HG03095 (cell line): ENCODE data around the gene RPA1.
"Not testable (repeated sequence)": the region's sequence is repeated elsewhere in the genome, so short reads cannot be mapped to it uniquely, and the experiment has no call there.

ENCODE experiments used
- ATAC-seq: cut with Tn5 transposase; IDR thresholded peaks from one replicate; pipeline ENCODE4 v1.9.1; 2021; ENCODE audit warnings: moderate library complexity; ENCODE audit not compliant: unreplicated experiment

Gene RPA1

GRCh38 chr17:1810450-1811103 lies 19.2 kb upstream of the RPA1 start:
- ATAC-seq = no peak

GRCh38 chr17:1813088-1813487 lies 16.7 kb upstream of the RPA1 start:
- ATAC-seq = no peak

- ATAC-seq = no peak
Observed at GRCh38 chr17:1820528-1821252, 9.1 kb upstream of the RPA1 start.

- ATAC-seq = no peak
Observed at GRCh38 chr17:1829216-1829591, 601 bp upstream of the RPA1 start.

DNA sequence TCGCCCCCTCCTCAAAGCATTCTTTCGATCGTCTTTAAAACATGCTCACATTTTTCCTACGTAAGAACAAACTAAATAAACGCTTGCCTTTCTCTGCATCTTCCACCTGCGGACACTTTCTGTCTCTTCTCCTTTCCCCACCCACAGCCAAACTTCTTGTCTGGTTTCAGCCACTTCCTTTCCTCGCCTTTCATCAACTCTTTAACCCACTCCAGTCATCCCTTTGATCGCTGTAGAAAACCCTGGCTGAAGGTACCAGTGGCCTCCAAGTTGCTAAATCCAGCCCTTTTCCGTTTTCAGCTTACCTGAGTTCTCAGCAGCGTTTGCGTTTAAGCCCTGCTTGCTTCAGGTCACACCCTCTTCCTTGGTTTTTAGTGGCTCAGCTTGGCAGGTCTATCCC lies 483 bp downstream of the RPA1 start:
- no peak for ATAC-seq

DNA sequence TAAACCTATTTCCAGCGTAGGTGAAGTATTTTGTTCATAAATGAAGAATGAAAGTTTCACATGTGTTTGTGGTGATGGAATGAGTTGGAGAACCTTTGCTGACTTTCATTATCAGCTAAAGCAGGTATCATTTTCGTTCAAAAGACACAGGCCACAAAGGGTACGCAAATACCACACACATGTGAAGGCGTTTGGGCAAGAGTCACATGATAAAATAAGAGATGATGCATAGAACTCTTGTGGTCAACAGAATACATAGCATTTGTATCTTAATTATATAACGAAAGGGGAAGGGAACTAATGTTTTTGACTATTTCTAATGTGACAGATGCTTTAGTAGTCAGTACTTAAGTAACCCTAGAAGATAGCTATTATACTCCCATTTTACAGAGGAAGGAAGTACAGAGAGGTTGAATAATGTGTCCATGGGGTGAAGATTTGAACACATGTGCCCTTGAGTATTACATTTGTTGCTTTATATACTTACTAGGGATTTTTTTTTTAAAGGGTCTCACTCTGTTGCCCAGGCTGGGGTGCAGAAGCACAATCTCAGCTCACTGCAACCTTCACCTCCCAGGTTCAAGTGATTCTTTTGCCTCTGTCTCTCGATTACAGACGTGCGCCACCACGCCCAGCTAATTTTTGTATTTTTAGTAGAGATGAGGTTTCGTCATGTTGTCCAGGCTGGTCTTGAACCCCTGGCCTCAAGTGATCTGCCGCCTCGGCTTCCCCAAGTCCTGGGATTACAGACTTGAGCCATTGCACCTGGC lies 4.8 kb downstream of the RPA1 start:
- ATAC-seq = peak; percentile 40

GRCh38 chr17:1839516-1839915 lies 9.7 kb downstream of the RPA1 start:
- no peak for ATAC-seq

- no peak for ATAC-seq
Observed at GRCh38 chr17:1843947-1844346, 14.1 kb downstream of the RPA1 start.

- no peak for ATAC-seq
Observed at GRCh38 chr17:1847191-1847590, 17.4 kb downstream of the RPA1 start.

- ATAC-seq = no peak
Observed at GRCh38 chr17:1852327-1852726, 22.5 kb downstream of the RPA1 start.

DNA sequence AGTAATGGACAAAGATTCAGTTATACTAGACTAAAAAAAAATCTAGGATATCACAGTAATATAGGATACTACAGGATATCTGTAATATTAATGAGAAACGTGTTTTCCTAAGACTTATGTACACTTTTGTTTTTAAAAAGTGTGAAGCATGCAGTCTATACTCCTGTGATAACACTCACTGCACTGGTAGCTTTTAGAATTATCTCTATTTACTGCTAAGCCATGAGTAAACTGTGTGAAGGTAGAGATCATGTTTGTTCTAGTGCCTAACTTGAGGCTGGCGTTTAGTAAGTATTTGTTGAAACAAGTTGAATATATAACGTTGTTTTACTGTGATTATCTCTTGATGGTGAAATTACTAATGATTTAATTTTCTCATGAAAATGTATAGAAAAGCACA lies 23.9 kb downstream of the RPA1 start:
- no peak for ATAC-seq

DNA sequence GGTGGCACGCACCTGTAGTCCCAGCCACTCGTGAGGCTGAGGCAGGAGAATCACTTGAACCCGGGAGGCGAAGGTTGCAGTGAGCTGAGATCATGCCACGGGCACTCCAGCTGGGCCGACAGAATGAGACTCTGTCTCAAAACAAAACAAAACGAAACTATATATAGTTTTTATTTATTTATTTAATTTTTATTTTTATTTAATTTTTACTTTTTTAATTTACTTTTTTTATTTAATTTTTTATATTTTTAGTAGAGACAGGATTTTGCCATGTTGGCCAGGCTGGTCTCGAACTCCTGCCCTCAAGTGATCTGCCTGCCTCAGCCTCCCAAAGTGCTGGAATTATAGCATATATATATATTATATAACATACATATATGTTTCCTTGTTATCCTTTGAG lies 26.7 kb downstream of the RPA1 start:
- ATAC-seq = not testable (repeated sequence)

DNA sequence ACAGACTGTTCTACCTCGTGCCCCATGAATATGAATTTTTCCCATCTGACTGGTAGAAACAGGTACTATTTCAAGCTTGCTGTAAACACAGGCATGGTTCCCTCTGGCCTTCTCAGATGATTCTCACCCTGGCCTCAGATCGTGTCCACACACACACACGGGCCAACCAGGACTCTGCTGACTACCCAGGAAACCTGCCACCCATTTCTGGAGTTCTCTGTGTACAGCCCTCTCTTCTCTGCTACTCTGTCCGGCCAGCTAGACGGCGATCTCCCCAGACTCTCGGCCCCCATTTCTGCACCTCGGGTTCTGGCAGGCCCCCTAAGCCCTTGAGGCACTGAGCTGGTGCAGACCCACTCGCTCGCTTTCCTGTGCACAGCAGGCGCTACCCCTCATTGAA lies 31.2 kb downstream of the RPA1 start:
- no peak for ATAC-seq

DNA sequence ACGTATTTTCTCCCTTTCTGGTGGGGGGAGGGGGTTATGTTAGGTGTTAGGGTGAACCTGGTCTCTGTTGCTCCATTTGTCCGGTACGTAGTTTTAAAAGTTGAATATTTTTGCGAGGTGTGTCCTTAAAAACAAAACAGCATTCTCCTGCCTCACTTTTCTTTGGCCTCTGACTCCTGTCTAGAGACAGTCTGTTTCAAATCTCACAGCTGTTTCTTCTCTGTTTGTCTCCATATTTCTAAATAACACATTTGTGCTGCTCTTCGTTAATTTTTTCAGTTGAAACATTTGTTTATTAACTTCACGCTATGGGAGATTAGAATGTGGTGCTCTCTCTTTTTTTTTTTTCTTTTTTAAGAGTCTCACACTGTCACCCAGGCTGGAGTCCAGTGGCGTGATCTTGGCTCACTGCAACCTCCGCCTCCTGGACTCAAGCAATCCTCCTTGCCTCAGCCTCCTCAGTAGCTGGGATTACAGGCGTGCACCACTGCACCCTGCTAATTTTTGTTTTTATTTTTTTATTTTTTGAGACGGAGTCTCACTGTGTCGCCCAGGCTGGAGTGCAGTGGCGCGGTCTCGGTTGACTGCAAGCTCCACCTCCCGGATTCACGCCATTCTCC lies 31.7 kb downstream of the RPA1 start:
- no peak for ATAC-seq

DNA sequence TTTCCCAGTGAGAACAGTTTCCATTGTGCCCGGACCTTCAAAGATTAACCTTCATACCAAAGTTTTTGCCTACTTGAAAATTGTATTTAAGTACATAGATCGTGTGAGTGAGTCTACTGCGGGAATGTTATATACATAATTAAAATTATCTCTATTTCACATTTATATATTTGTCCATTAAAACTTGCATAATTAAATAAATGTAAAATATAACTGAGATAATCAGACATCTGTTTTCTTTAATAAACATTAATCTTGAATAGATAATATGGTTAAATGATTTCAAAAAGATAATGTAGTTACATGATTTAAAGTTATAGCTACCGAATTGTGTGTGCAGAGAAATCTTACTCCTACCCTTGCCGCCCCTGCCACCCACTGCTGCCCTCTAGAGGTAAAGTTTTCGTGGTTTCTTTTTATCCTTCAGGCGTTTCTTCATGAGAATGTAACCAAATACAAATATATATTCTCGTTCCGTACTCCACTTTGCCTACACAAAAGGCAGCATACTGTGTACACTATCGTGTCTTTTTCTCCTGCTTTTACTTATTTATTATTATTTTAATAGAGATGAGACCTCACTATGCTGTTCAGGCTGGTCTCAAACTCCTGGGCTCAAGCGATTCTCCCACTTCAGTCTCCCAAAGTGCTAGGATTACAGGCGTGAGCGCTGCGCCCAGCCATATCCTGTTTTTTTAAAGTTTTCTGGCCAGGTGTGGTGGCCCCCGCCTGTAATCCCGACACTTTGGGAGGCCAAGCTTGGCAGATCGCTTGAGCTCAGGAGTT lies 35.6 kb downstream of the RPA1 start:
- ATAC-seq = no peak

GRCh38 chr17:1867307-1867706 lies 37.5 kb downstream of the RPA1 start:
- no peak for ATAC-seq

DNA sequence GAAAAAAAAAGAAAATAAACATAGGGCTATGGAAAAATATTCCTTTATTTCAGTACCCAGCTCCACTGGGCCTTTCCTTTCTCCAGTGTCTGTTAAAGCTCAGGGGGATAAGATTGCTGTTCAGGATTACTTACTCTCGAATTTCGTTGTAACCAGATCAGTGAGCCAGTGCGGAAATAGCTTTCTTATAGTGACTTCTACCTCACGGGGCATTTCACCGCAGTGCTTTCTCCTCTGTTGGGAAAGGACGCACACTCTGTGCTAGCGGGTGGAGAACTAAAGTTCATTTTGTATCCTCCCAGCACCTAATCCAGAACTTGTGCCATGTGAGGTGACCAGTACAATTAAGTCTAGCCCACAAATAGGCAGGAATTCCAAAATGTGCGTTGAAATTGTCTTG lies 38.3 kb downstream of the RPA1 start:
- no peak for ATAC-seq

DNA sequence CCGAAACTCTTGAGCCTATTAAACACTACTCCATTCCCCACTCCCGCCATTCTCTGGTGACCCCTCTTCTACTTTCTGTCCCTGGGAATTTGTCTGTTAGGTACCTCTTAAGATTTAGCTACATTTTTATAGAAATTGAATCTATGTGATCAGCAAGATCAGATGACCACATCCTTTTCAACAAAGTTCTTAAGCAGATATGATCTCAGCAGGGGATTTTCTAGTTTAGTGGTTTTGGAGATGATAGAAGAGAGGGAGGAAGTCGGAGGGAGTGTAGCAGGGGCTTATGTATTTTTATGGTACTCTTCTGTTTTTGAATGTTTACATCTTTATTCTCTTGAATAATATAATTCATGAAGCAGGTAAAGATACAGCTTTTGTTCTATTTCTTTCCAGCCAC lies 40.8 kb downstream of the RPA1 start:
- no peak for ATAC-seq

DNA sequence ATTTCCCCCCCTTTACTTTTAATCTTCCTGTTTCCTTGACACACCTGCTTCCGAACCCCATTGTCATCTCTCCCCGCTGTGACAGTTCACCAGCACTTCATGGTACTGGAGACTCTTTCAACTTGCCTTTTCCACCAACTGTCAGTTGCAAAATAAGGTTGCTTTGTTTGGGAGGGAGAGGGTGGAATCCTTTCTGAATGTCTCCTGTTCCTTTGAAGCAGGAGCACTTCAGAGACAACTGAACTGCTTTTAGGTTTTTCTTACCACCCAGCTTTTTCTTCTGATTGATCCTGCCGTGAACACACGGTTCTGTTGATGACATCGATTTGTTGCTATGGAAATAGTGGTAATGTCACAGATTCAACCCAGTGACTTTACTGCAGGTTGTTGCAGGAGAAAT lies 42.0 kb downstream of the RPA1 start:
- ATAC-seq = no peak

- no peak for ATAC-seq
Observed at GRCh38 chr17:1872254-1872653, 42.4 kb downstream of the RPA1 start.

DNA sequence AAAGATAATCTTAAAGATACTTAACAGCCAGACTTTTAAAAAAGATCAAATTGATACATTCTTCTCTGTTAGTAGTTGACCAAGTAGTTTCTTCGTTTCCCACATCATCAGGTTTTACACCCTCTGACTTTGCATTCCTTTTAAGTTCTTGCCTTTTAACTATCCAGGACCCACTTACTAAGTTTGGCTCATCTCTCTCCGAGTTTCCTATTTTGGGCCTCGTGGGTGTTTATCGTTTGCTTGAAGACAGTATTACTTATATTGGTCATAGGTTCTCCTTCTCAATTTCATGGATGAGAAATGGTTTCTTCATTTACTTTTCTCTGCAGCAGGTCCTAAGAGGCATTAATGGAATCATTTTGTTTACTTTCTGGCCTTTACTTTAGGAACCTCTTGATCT lies 43.2 kb downstream of the RPA1 start:
- ATAC-seq = no peak
